ENCODE results near the gene EIF5. TPM values are rescaled to one million over a fixed set of nuclear protein-coding genes. Genes with fewer than 3 reads are reported as not detected.
A peak's percentile ranks its signal among the peaks of the same experiment; 100 is the strongest.

Gene EIF5
- total RNA-seq, 1 experiment from 2014 or later = 356 TPM

DNA sequence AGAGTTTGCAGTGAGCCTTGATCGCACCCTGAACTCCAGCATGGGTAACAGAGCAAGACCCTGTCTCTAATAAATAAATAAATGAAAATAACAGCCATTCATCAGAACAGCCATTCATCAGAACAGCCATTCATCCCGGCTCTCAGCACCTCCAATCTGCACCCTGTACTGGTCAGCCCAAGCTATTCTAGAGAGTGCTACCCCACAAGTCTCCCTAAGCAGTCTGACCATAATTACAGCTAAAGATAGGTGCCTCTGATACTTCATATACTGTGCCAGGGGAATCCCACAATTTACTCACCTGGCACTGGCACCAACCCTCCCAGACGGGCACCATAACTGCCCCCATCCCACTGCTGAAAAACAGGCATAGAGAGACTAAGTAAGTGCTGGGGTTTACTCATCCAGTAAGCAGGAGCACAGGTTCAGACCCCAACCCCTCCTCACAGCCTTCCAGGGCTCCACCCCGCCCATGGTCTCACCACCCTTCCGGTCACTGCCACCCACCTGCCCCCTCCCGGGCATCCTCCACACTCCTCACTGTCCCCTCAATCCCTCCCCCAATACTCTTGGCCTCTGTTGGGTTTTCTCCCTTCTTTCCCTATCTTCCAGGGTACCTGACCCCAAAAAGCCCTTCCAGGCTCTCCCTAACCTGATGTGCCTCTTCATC, 15.2 kb upstream of the EIF5 start:
- no peak overlapping the region for H2BK15ac ChIP-seq (ENCODE audit: low read depth, low read length)
- H3K4me1 ChIP-seq (ENCODE audit: insufficient read depth, low read length) = peaks cover 7% of the 10 kb centered on the region
- no peak overlapping the region for H3K4me2 ChIP-seq (ENCODE audit: insufficient read depth, insufficient read length, low read length)
- DNase-seq = no peak
- no peak overlapping the region for H4K5ac ChIP-seq (ENCODE audit: insufficient read length, low read depth, low read length)
- H3K9ac ChIP-seq (ENCODE audit: extremely low read depth, insufficient read length, low read length) = no peak overlapping the region
- no peak overlapping the region for H4K91ac ChIP-seq (ENCODE audit: insufficient read length, low read depth, low read length)
- H2BK120ac ChIP-seq (ENCODE audit: low read depth, low read length, poor library complexity, severe bottlenecking) = no peak overlapping the region
- no peak overlapping the region for H3K4ac ChIP-seq (ENCODE audit: low read depth, low read length)
- no peaks in the 10 kb centered on the region for H3K79me2 ChIP-seq (ENCODE audit: insufficient read depth, low read length)
- no peak overlapping the region for H3K23ac ChIP-seq (ENCODE audit: insufficient read length, low read depth, low read length)
- Mint-ChIP-seq H3K27me3 (ENCODE audit: low read depth) (no peaks in the 10 kb centered on the region; the same call in 1 of the 2 replicates), H3K36me3 (ENCODE audit: insufficient read depth in 1 of 3, low read depth in 3 of 3) (no peaks in the 10 kb centered on the region), H3K4me1 (peaks cover 27 to 34% of the 10 kb centered on the region in 2 experiments), H3K4me3 (no peak overlapping the region), H3K9me3 (no peaks in the 10 kb centered on the region; a peak in 1 of 5 replicates), H3K27ac (0 out of 7 replicates have a peak overlapping the region, but pooled peaks of 1 of the 3 experiments have one; percentile 42)
- no peak overlapping the region for H4K8ac ChIP-seq (replicated peaks; ENCODE audit: insufficient read length, low read depth, low read length)
- H2AK5ac ChIP-seq (ENCODE audit: insufficient read length, low read length) = no peak overlapping the region
- H2BK20ac ChIP-seq (ENCODE audit: low read depth, low read length, poor library complexity, severe bottlenecking) = no peak overlapping the region
- no peaks in the 10 kb centered on the region for H4K20me1 ChIP-seq (ENCODE audit: control insufficient read depth, insufficient read depth, insufficient read length)
- H2BK5ac ChIP-seq (ENCODE audit: insufficient read length, low read length) = no peak overlapping the region
- no peak overlapping the region for H3K18ac ChIP-seq (ENCODE audit: insufficient read length, low read depth, low read length)
- H2BK12ac ChIP-seq (ENCODE audit: insufficient read length, low read depth, low read length) = no peak overlapping the region
- no peak overlapping the region for H3T11ph ChIP-seq (ENCODE audit: low read length)
- H3K27ac ChIP-seq (ENCODE audit: insufficient read length, low read depth, low read length) = no peak overlapping the region
- TF ChIP-seq, protein P1, sequence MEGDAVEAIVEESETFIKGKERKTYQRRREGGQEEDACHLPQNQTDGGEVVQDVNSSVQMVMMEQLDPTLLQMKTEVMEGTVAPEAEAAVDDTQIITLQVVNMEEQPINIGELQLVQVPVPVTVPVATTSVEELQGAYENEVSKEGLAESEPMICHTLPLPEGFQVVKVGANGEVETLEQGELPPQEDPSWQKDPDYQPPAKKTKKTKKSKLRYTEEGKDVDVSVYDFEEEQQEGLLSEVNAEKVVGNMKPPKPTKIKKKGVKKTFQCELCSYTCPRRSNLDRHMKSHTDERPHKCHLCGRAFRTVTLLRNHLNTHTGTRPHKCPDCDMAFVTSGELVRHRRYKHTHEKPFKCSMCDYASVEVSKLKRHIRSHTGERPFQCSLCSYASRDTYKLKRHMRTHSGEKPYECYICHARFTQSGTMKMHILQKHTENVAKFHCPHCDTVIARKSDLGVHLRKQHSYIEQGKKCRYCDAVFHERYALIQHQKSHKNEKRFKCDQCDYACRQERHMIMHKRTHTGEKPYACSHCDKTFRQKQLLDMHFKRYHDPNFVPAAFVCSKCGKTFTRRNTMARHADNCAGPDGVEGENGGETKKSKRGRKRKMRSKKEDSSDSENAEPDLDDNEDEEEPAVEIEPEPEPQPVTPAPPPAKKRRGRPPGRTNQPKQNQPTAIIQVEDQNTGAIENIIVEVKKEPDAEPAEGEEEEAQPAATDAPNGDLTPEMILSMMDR (conservative IDR thresholded peaks at IDR 0.05) = no peak
- no peak overlapping the region for H3K56ac ChIP-seq (ENCODE audit: insufficient read length, low read depth, low read length)
- H3K27me3 ChIP-seq (ENCODE audit: insufficient read depth, low read length) = no peaks in the 10 kb centered on the region
- no peak overlapping the region for H3K14ac ChIP-seq (ENCODE audit: insufficient read depth, low read length)
- no peaks in the 10 kb centered on the region for H3K23me2 ChIP-seq (ENCODE audit: insufficient read length, low read depth, low read length, poor library complexity, severe bottlenecking)
- no peaks in the 10 kb centered on the region for H3K9me3 ChIP-seq (ENCODE audit: control insufficient read depth, low read depth, low read length)
- no CpG with 5 or more reads among the region's 6 CpGs for WGBS (ENCODE audit: extremely low coverage, insufficient read length, low lambda C conversion rate)
- no peaks in the 10 kb centered on the region for H3K79me1 ChIP-seq (ENCODE audit: insufficient read depth, low read depth, low read length, poor library complexity, severe bottlenecking)
- H2AFZ ChIP-seq (ENCODE audit: low read length) = no peak overlapping the region

Data from H9 (cell line).